GM23338 (cell line): Measurements from ENCODE around the gene SUPT7L. TPM values are rescaled to one million over a fixed set of nuclear protein-coding genes. Genes with fewer than 3 reads are reported as not detected.
"Not testable (repeated sequence)": the region's sequence is repeated elsewhere in the genome, so short reads cannot be mapped to it uniquely, and the experiment has no call there.

Source experiments
- ATAC-seq: fragments of 200-7000 bp; cut with Tn5 transposase; 3 replicates; pipeline ENCODE4 v1.9.1; 2020
- DNase-seq: peaks from one replicate; pipeline ENCODE4 v3.0.0-alpha.2; 2015; ENCODE audit warnings: low spot score
- H2AFZ ChIP-seq: fragments of 200-600 bp; sonication (generic); 2 replicates; pipeline ENCODE4 v1.8.0; 2016; ENCODE audit warnings: antibody characterized with exemption, mild to moderate bottlenecking, moderate library complexity
- H3F3A ChIP-seq: fragments of 200-600 bp; sonication (generic); replicated peaks from 2 replicates; pipeline ENCODE4 v1.8.0; 2017; ENCODE audit warnings: antibody characterized with exemption, mixed run types, low read depth
- H3K27ac ChIP-seq: fragments of 200-600 bp; sonication (generic); 2 replicates; pipeline ENCODE4 v1.6.1; 2016; ENCODE audit warnings: low read depth
- H3K27me3 ChIP-seq: fragments of 200-600 bp; sonication (generic); 2 replicates; pipeline ENCODE4 v1.8.0; 2016; ENCODE audit warnings: mild to moderate bottlenecking, mixed run types, moderate library complexity; ENCODE audit not compliant: insufficient read depth
- H3K36me3 ChIP-seq: fragments of 200-600 bp; sonication (generic); 2 replicates; pipeline ENCODE4 v1.8.0; 2016; ENCODE audit warnings: mild to moderate bottlenecking; ENCODE audit not compliant: insufficient read depth
- H3K4me1 ChIP-seq: fragments of 200-600 bp; sonication (generic); 2 replicates; pipeline ENCODE4 v1.8.0; 2016; ENCODE audit warnings: mild to moderate bottlenecking, moderate library complexity; ENCODE audit not compliant: insufficient read depth
- H3K4me2 ChIP-seq: fragments of 200-600 bp; sonication (generic); 2 replicates; pipeline ENCODE4 v1.7.1; 2017; ENCODE audit warnings: mixed run types
- H3K4me3 ChIP-seq: fragments of 200-600 bp; sonication (generic); 2 replicates; pipeline ENCODE4 v1.6.1; 2016; ENCODE audit warnings: mixed run types
- H3K79me2 ChIP-seq: fragments of 200-600 bp; sonication (generic); replicated peaks from 2 replicates; pipeline ENCODE4 v1.8.0; 2017; ENCODE audit warnings: mild to moderate bottlenecking; ENCODE audit not compliant: insufficient read depth
- H3K9me2 ChIP-seq: fragments of 200-600 bp; sonication (generic); 2 replicates; pipeline ENCODE4 v1.8.0; 2017; ENCODE audit not compliant: insufficient read depth
- H4K20me1 ChIP-seq: fragments of 200-600 bp; sonication (generic); replicated peaks from 2 replicates; pipeline ENCODE4 v1.8.0; 2017; ENCODE audit warnings: mild to moderate bottlenecking; ENCODE audit not compliant: insufficient read depth
- H3K27ac Mint-ChIP-seq: 2 replicates; pipeline ENCODE4 v1.8.0; 2020; ENCODE audit warnings: inconsistent platforms, mild to moderate bottlenecking, moderate library complexity, mixed read lengths
- H3K27me3 Mint-ChIP-seq: 3 replicates; pipeline ENCODE4 v1.8.0; 2022; ENCODE audit warnings: low read depth, mild to moderate bottlenecking, moderate library complexity, mixed read lengths, inconsistent platforms; ENCODE audit not compliant: insufficient read depth, poor library complexity
- H3K36me3 Mint-ChIP-seq: 3 replicates; pipeline ENCODE4 v1.8.0; 2021; ENCODE audit warnings: low read depth, mild to moderate bottlenecking, inconsistent platforms, moderate library complexity, mixed read lengths
- H3K4me1 Mint-ChIP-seq: 3 replicates; pipeline ENCODE4 v1.8.0; 2020; ENCODE audit warnings: mild to moderate bottlenecking, inconsistent platforms, mixed read lengths
- H3K4me3 Mint-ChIP-seq: 3 replicates; pipeline ENCODE4 v1.8.0; 2021; ENCODE audit warnings: moderate library complexity, mild to moderate bottlenecking, inconsistent platforms, mixed read lengths
- H3K9me3 Mint-ChIP-seq: 3 replicates; pipeline ENCODE4 v1.8.0; 2020; ENCODE audit warnings: moderate library complexity, mild to moderate bottlenecking, inconsistent platforms, mixed read lengths
- EZH2 ChIP-seq: fragments of 200-600 bp; sonication (generic); IDR thresholded peaks from one replicate; pipeline ENCODE4 v1.8.0; 2017; ENCODE audit warnings: antibody characterized with exemption, mild to moderate bottlenecking, low read depth; ENCODE audit not compliant: unreplicated experiment
- EZH2phosphoT487 ChIP-seq: fragments of 200-600 bp; sonication (generic); IDR thresholded peaks from one replicate; pipeline ENCODE4 v1.8.1; 2018; ENCODE audit warnings: antibody characterized with exemption; ENCODE audit not compliant: unreplicated experiment
- POLR2AphosphoS5 ChIP-seq: IDR thresholded peaks from 2 replicates; pipeline ENCODE4 v1.6.1; 2016; ENCODE audit warnings: antibody characterized with exemption, low read depth
- ZNF331 ChIP-seq: fragments of 250-450 bp; sonication (Bioruptor Pico); IDR thresholded peaks from 2 replicates; pipeline ENCODE4 v1.5.0; 2020; ENCODE audit warnings: low read depth, mild to moderate bottlenecking, moderate library complexity
- polyA plus RNA-seq: library from polyadenylated mRNA; unstranded; fragments of >200 nt; fragmentation: Nextera tagmentation; extraction: Ambion mirVana; gene quantifications from 2 replicates; pipeline ENCODE4 v1.2.1, GENCODE V29; 2016
- total RNA-seq: library from RNA; depleted of rRNA; stranded (reverse); fragments of >200 nt; shearing (Covaris generic); gene quantifications from 2 replicates; pipeline ENCODE4 v1.2.3, GENCODE V29; 2014
- TF ChIP-seq, protein P1 (sequence below): fragments of 250-450 bp; sonication (Bioruptor Pico); IDR thresholded peaks from 2 replicates; pipeline ENCODE4 v1.5.0; 2020; ENCODE audit warnings: mild to moderate bottlenecking, moderate library complexity

The SUPT7L gene
- total and polyA plus RNA-seq, 2 experiments from 2014 or later, result 13.7 to 16.5 TPM

DNA sequence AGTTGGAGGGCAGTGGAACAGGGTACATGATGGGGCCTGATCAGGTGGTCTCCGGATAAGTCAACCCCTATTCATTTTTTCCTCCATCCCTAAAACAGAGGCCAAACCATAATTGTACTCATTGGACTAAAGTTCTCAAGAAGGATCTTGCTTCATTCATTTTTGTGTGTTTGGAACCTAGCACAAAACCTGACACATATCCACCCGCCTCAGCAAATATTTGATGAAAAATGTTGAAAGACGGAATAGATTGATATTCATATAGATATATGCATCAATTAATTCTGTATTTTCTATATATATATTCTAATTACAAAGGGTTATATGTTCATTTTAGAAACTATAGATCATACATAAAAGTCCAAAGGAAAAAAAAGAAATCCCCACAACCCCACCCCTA lies 22.2 kb upstream of the SUPT7L start:
- Mint-ChIP-seq H3K4me3 (no peak overlapping the region), H3K27me3 (peaks cover 6% of the 10 kb centered on the region), H3K27ac (no peak overlapping the region), H3K9me3 (no peaks in the 10 kb centered on the region), H3K36me3 (peaks cover 22% of the 10 kb centered on the region), H3K4me1 (no peaks in the 10 kb centered on the region)
- Histone ChIP-seq H4K20me1 (no peaks in the 10 kb centered on the region; the same call in 1 of the 2 replicates), H3K27ac (no peak overlapping the region), H3K36me3 (peaks cover 7% of the 10 kb centered on the region; the same call in 1 of the 2 replicates), H3F3A (no peaks in the 10 kb centered on the region), H3K27me3 (no peaks in the 10 kb centered on the region), H3K4me3 (no peak overlapping the region), H3K9me2 (no peaks in the 10 kb centered on the region), H3K79me2 (no peaks in the 10 kb centered on the region), H2AFZ (no peak overlapping the region), H3K4me2 (no peak overlapping the region), H3K4me1 (no peaks in the 10 kb centered on the region)
- ATAC-seq (no peak), DNase-seq (no peak)
- TF ChIP-seq EZH2 (no peak), POLR2AphosphoS5 (no peak), ZNF331 (no peak), EZH2phosphoT487 (no peak)
- TF ChIP-seq, protein P1, sequence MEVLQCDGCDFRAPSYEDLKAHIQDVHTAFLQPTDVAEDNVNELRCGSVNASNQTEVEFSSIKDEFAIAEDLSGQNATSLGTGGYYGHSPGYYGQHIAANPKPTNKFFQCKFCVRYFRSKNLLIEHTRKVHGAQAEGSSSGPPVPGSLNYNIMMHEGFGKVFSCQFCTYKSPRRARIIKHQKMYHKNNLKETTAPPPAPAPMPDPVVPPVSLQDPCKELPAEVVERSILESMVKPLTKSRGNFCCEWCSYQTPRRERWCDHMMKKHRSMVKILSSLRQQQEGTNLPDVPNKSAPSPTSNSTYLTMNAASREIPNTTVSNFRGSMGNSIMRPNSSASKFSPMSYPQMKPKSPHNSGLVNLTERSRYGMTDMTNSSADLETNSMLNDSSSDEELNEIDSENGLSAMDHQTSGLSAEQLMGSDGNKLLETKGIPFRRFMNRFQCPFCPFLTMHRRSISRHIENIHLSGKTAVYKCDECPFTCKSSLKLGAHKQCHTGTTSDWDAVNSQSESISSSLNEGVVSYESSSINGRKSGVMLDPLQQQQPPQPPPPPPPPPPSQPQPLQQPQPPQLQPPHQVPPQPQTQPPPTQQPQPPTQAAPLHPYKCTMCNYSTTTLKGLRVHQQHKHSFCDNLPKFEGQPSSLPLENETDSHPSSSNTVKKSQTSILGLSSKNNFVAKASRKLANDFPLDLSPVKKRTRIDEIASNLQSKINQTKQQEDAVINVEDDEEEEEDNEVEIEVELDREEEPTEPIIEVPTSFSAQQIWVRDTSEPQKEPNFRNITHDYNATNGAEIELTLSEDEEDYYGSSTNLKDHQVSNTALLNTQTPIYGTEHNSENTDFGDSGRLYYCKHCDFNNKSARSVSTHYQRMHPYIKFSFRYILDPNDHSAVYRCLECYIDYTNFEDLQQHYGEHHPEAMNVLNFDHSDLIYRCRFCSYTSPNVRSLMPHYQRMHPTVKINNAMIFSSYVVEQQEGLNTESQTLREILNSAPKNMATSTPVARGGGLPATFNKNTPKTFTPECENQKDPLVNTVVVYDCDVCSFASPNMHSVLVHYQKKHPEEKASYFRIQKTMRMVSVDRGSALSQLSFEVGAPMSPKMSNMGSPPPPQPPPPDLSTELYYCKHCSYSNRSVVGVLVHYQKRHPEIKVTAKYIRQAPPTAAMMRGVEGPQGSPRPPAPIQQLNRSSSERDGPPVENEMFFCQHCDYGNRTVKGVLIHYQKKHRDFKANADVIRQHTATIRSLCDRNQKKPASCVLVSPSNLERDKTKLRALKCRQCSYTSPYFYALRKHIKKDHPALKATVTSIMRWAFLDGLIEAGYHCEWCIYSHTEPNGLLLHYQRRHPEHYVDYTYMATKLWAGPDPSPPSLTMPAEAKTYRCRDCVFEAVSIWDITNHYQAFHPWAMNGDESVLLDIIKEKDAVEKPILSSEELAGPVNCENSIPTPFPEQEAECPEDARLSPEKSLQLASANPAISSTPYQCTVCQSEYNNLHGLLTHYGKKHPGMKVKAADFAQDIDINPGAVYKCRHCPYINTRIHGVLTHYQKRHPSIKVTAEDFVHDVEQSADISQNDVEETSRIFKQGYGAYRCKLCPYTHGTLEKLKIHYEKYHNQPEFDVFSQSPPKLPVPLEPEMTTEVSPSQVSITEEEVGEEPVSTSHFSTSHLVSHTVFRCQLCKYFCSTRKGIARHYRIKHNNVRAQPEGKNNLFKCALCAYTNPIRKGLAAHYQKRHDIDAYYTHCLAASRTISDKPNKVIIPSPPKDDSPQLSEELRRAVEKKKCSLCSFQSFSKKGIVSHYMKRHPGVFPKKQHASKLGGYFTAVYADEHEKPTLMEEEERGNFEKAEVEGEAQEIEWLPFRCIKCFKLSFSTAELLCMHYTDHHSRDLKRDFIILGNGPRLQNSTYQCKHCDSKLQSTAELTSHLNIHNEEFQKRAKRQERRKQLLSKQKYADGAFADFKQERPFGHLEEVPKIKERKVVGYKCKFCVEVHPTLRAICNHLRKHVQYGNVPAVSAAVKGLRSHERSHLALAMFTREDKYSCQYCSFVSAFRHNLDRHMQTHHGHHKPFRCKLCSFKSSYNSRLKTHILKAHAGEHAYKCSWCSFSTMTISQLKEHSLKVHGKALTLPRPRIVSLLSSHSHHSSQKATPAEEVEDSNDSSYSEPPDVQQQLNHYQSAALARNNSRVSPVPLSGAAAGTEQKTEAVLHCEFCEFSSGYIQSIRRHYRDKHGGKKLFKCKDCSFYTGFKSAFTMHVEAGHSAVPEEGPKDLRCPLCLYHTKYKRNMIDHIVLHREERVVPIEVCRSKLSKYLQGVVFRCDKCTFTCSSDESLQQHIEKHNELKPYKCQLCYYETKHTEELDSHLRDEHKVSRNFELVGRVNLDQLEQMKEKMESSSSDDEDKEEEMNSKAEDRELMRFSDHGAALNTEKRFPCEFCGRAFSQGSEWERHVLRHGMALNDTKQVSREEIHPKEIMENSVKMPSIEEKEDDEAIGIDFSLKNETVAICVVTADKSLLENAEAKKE, result no peak

- H3F3A ChIP-seq, H3K9me2 ChIP-seq, H3K4me1 Mint-ChIP-seq, H2AFZ ChIP-seq, H3K27ac Mint-ChIP-seq, H4K20me1 ChIP-seq, H3K79me2 ChIP-seq, H3K9me3 Mint-ChIP-seq, H3K36me3 ChIP-seq, ATAC-seq, H3K27me3 ChIP-seq, H3K4me3 ChIP-seq, H3K4me2 ChIP-seq, H3K4me3 Mint-ChIP-seq, H3K27ac ChIP-seq, H3K4me1 ChIP-seq, H3K27me3 Mint-ChIP-seq, DNase-seq: not testable (repeated sequence)
- peaks cover 22% of the 10 kb centered on the region for H3K36me3 Mint-ChIP-seq
Measured at GRCh38 chr2:27685006-27685405, 21.6 kb upstream of the SUPT7L start.
